Measurements from ENCODE around the gene ADPRHL1. TPM values are rescaled to one million over a fixed set of nuclear protein-coding genes. Genes with fewer than 3 reads are reported as not detected.
A peak's percentile ranks its signal among the peaks of the same experiment; 100 is the strongest.

Gene ADPRHL1
- total RNA-seq, 1 donor, result 2.4 TPM

DNA sequence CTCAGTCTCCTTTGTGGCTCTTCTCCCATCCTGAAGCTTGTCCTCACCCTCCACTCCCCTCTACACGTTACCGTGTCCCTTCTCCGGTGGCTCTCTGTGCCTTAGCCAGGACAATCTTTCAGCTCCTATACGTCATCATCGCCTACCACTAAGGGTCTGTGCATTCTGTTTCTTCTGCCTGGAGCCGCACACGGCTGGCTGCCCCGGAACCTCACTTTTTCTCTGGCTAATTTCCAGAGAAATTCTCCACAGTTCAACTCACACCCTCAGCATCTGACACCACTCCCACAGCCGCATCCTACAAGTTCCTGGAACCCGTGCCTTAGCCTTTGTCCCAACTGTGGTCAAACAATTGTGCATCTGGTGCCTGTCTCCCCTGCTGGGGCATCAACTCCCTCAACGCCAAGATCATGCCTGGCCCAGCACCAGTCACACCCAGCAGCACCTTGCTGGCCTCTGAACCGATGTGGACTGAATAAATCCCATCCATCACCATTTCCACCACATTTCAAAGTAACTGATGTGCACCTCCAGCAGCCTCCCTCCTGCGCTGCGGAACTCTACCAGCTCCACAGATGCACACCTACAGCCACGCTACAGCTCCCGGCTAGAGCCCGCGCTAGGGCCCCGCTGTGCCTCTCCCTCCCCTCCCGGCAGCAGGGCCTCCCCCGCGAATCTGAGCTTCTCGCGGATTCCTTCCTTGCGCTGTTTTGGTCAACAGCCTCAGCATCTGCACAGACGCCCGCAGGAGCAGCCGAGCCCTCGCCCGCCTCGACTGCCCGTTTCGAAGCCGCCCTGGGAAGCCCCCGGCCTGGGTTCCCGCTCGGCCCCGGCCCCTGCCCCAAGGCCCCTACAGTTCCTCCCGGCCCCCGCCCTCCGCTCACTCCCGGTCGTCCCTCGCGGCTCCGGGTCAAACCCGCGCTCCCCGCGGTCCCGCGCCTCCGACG is 36.5 kb upstream of the ADPRHL1 start:
- H3K4me3 ChIP-seq (ENCODE audit: low read depth, low read length), result peak overlapping the region; percentile 85
- TF ChIP-seq, protein P1, sequence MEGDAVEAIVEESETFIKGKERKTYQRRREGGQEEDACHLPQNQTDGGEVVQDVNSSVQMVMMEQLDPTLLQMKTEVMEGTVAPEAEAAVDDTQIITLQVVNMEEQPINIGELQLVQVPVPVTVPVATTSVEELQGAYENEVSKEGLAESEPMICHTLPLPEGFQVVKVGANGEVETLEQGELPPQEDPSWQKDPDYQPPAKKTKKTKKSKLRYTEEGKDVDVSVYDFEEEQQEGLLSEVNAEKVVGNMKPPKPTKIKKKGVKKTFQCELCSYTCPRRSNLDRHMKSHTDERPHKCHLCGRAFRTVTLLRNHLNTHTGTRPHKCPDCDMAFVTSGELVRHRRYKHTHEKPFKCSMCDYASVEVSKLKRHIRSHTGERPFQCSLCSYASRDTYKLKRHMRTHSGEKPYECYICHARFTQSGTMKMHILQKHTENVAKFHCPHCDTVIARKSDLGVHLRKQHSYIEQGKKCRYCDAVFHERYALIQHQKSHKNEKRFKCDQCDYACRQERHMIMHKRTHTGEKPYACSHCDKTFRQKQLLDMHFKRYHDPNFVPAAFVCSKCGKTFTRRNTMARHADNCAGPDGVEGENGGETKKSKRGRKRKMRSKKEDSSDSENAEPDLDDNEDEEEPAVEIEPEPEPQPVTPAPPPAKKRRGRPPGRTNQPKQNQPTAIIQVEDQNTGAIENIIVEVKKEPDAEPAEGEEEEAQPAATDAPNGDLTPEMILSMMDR (IDR thresholded peaks at IDR 0.05; ENCODE audit: insufficient read depth, low read length), result no peak
- peak; percentile 42 for DNase-seq (ENCODE audit: low read depth)

DNA sequence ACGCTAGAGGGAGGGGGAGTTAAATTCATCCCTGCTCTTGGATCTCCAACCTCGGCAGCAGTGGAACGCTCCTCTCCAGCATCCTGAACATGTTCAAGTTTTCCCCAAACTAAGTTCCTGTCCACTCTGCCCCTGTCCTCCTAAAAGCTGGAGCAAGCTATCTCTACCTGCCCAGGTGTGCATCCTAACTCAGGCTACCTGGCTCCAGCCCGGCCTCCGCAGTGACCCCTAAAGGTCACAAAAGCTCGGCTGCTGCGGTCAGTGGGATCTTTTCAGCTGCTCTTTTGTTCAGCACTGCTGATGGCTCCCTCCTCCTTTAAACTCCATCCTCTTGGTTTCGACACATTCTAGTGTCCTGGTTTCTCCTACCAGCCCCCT is 35.9 kb upstream of the ADPRHL1 start:
- H3K4me3 ChIP-seq (ENCODE audit: low read depth, low read length), result peak overlapping the region; percentile 85
- TF ChIP-seq, protein P1 (IDR thresholded peaks at IDR 0.05; ENCODE audit: insufficient read depth, low read length), result no peak
- no peak for DNase-seq (ENCODE audit: low read depth)

DNA sequence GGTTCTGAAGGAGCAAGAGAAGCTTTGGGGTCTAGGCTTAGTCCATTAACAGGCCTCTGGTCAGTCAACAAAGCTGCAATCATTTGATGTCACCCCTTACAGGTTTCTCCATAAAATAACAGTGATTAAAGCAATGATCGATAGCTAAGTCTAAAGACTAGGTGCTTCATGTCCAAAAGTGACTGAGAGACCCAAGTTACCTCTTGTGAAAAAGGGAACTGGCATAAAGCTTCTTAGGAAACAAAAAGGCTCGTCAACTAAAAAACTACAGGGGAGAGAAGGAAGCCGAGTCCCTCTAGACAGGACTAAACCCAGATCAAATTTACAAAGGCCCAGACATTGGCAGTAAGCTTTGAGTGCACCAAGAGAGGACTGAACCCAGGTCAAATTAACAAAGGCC is 35.0 kb upstream of the ADPRHL1 start:
- H3K4me3 ChIP-seq (ENCODE audit: low read depth, low read length), result no peak overlapping the region
- TF ChIP-seq, protein P1 (IDR thresholded peaks at IDR 0.05; ENCODE audit: insufficient read depth, low read length), result no peak
- DNase-seq (ENCODE audit: low read depth), result no peak

DNA sequence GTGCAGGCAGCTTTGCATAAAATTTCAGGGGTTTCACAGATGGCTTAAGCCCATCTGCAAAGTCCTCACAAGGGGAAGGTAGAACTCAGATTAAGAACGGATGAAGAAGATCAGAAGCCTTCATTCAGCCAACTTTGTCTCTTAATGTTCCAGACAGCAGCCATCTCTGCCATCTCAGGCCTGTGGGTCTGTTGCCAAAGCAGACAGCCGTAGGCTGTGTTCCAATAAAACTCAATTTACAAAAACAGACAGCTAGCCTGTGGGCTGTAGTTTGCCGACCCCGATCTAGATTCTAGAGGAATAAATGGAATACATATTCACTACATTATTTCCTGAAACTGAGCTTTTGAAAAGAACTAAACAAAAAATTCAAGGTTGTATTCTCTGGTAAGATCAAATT is 33.4 kb upstream of the ADPRHL1 start:
- DNase-seq (ENCODE audit: low read depth), result no peak
- no peak overlapping the region for H3K4me3 ChIP-seq (ENCODE audit: low read depth, low read length)
- TF ChIP-seq, protein P1 (IDR thresholded peaks at IDR 0.05; ENCODE audit: insufficient read depth, low read length), result no peak

DNA sequence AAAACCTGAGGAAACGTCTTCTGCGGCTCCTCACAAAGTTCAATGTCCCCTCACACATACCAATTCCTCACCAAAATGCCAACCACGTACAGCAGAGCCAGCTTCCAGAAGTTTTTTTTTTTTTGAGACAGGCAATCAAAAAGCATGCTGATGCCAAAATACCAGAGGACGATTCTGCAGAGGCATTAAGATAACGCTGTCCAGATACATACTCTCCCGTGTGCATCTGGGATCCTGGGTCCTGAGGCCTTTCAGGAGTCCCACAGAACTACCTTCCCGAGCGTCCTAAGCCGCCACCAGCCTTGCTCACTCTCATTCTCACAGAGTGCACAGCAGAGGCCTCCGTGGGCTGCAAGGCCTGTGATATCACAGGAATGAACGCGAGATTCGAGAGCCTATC is 32.3 kb upstream of the ADPRHL1 start:
- TF ChIP-seq, protein P1 (IDR thresholded peaks at IDR 0.05; ENCODE audit: insufficient read depth, low read length), result no peak
- no peak overlapping the region for H3K4me3 ChIP-seq (ENCODE audit: low read depth, low read length)
- no peak for DNase-seq (ENCODE audit: low read depth)

DNA sequence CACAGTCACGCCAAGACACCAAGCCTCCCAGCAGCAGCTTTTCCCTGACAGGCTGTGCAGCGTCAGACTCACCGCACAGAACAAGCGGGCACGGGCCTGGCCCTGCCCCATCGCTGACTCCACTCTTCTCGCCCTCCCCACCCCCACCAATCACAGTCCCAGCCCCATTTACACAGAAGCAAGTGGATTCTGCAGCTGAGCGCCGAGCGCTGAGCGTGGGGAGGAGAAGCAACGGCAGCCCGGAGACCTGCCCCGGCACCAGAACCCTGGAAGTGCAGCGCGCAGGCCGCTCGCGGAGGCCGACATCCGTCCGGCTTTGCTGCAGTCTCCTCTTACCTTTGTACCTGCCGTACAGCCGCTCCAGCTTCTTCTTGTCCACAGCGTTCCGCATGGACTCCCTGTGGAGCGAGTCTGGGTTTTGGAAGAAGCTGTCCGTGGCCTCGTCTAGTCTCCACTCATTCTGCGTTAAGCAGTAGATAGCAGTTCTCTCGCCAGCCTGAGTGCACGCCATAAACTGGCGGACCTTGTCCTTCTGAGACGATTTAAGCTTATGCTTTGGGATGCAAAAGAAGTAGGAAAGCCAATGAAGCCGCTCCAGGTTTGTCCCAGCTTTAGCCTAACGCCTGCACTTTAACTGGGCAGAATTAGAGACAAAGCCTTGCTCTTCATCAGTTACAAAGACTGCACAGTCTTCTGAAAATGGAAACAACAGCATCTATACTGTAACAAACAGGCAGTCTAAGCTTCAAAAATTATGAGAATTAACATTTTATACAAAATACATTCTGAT is 30.4 kb upstream of the ADPRHL1 start:
- TF ChIP-seq, protein P1 (IDR thresholded peaks at IDR 0.05; ENCODE audit: insufficient read depth, low read length), result no peak
- DNase-seq (ENCODE audit: low read depth), result no peak

More for the DNA sequence above, 30.4 kb upstream of the ADPRHL1 start:
- no peak overlapping the region for H3K4me3 ChIP-seq (ENCODE audit: low read depth, low read length)

Measured in fibroblast of the aortic adventitia (primary cell).